AG04450 (cell line): Measurements from ENCODE around the gene NUP214. TPM values are rescaled to one million over a fixed set of nuclear protein-coding genes. Genes with fewer than 3 reads are reported as not detected.

ENCODE experiments used
- CTCF ChIA-PET: fragments of 300-600, 350-600 bp; formaldehyde crosslinking; extraction: SDS; loops from one replicate; lab custom pipeline; 2022; ENCODE audit warnings: antibody characterized with exemption, inconsistent platforms; lab: Charles Lee
- POLR2A ChIA-PET: fragments of 350-600 bp; formaldehyde crosslinking; extraction: SDS; loops from one replicate; lab custom pipeline; 2021; ENCODE audit warnings: antibody characterized with exemption, inconsistent platforms; lab: Yijun Ruan, JAX
- DNase-seq: peaks from one replicate; pipeline ENCODE4 v3.0.0-alpha.2; 2011; ENCODE audit warnings: low read depth, low spot score
- H3K27ac ChIP-seq: one replicate; pipeline ENCODE4 v1.5.1; 2012; ENCODE audit warnings: low read depth, low read length, control low read depth
- H3K27me3 ChIP-seq: one replicate; pipeline ENCODE4 v1.6.0; 2012; ENCODE audit warnings: low read length; ENCODE audit not compliant: control insufficient read depth, insufficient read depth
- H3K4me3 ChIP-seq: 2 replicates; pipeline ENCODE4 v1.5.1; 2011; ENCODE audit warnings: mild to moderate bottlenecking, low read depth, low read length, control low read depth
- H3K9me3 ChIP-seq: 2 replicates; pipeline ENCODE4 v1.5.1; 2012; ENCODE audit warnings: low read length; ENCODE audit not compliant: control insufficient read depth, insufficient read depth
- polyA plus RNA-seq: library from polyadenylated mRNA; depleted of rRNA; stranded (reverse); fragments of >200 nt; gene quantifications from 2 replicates; pipeline ENCODE4 v1.2.3, GENCODE V29; 2011
- TF ChIP-seq, protein P1 (sequence below): IDR thresholded peaks from 2 replicates; pipeline ENCODE4 v1.5.1; 2011; ENCODE audit warnings: low read depth, low read length, control low read depth, inconsistent platforms

Gene NUP214
- polyA plus RNA-seq, 1 experiment: 7.9 TPM

GRCh38 chr9:131222460-131222859, 97.1 kb downstream of the NUP214 start:
- ChIA-PET POLR2A (interaction anchor here (0.6 kb wide), 1 partner anchor 353 kb away, joined by 3 read pairs; no protein-coding TSS in a partner anchor), CTCF (no interaction called here)
- DNase-seq: no peak
- Histone ChIP-seq H3K9me3 (no peaks in the 10 kb centered on the region), H3K27ac (no peak overlapping the region), H3K27me3 (no peaks in the 10 kb centered on the region), H3K4me3 (no peak overlapping the region)
- TF ChIP-seq, protein P1, sequence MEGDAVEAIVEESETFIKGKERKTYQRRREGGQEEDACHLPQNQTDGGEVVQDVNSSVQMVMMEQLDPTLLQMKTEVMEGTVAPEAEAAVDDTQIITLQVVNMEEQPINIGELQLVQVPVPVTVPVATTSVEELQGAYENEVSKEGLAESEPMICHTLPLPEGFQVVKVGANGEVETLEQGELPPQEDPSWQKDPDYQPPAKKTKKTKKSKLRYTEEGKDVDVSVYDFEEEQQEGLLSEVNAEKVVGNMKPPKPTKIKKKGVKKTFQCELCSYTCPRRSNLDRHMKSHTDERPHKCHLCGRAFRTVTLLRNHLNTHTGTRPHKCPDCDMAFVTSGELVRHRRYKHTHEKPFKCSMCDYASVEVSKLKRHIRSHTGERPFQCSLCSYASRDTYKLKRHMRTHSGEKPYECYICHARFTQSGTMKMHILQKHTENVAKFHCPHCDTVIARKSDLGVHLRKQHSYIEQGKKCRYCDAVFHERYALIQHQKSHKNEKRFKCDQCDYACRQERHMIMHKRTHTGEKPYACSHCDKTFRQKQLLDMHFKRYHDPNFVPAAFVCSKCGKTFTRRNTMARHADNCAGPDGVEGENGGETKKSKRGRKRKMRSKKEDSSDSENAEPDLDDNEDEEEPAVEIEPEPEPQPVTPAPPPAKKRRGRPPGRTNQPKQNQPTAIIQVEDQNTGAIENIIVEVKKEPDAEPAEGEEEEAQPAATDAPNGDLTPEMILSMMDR: no peak

DNA sequence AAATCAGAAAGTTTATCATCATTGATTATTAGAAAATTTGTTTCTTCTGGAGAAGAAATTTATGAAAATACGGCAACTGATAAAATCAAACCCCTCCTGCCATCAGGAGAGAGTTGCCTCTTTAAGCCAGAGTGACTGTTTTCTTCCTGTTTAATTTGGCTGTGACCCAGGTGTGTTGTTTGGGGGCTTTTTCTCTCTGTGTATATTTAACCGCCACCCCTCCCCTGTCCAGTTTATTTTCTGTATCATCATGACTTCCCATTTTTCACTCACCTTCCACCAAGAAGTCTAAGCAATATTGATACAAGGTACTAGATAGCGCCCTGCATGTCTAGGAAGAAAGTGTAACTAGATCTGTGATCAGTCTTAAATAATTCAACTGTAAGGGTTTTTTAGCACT, 100.8 kb downstream of the NUP214 start:
- Histone ChIP-seq H3K4me3 (no peak overlapping the region), H3K27me3 (no peaks in the 10 kb centered on the region), H3K27ac (no peak overlapping the region), H3K9me3 (no peaks in the 10 kb centered on the region)
- TF ChIP-seq, protein P1: no peak
- DNase-seq: no peak
- CTCF ChIA-PET: no interaction called here
- POLR2A ChIA-PET: no interaction called here

GRCh38 chr9:131227112-131227958, 101.9 kb downstream of the NUP214 start:
- DNase-seq: no peak
- Histone ChIP-seq H3K27ac (no peak overlapping the region), H3K4me3 (no peak overlapping the region), H3K27me3 (no peaks in the 10 kb centered on the region), H3K9me3 (no peaks in the 10 kb centered on the region)
- TF ChIP-seq, protein P1: no peak
- ChIA-PET POLR2A (no interaction called here), CTCF (no interaction called here)

GRCh38 chr9:131227959-131228460, 102.6 kb downstream of the NUP214 start:
- no peak overlapping the region for H3K27ac ChIP-seq
- no peaks in the 10 kb centered on the region for H3K27me3 ChIP-seq
- TF ChIP-seq, protein P1: no peak
- ChIA-PET POLR2A (no interaction called here), CTCF (no interaction called here)
- no peaks in the 10 kb centered on the region for H3K9me3 ChIP-seq
- H3K4me3 ChIP-seq: no peak overlapping the region
- no peak for DNase-seq

DNA sequence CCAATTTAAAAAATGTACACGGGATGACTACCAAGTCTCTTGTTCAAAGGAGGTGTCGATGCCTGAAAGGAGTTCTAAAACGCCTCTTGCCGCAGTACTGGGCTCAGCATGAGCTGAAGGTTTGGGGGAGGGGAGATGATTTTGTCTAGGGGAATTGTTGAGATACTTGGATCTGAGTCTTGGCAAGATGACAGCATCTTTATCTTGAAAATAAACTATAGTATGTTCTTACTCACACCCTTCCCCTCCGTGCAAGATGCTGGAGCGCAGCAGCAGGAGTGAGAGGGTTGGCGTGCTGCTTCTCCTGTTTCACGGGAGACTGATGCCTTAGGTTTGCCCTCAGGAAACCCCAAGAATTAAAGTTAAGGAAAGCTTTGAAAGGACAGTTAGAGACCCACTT, 103.6 kb downstream of the NUP214 start:
- no peaks in the 10 kb centered on the region for H3K27me3 ChIP-seq
- peak; percentile 59 for DNase-seq
- CTCF ChIA-PET: interaction anchor here (0.6 to 0.9 kb wide), 2 partner anchors 51 to 107 kb away, joined by 3 read pairs; no protein-coding TSS in a partner anchor
- TF ChIP-seq, protein P1: no peak
- H3K27ac ChIP-seq: no peak overlapping the region
- POLR2A ChIA-PET: no interaction called here
- no peaks in the 10 kb centered on the region for H3K9me3 ChIP-seq
- H3K4me3 ChIP-seq: no peak overlapping the region
